H1 (cell line): ENCODE results near the gene ASTN2. TPM values are rescaled to one million over a fixed set of nuclear protein-coding genes. Genes with fewer than 3 reads are reported as not detected.
A peak's percentile ranks its signal among the peaks of the same experiment; 100 is the strongest.

Experiments
- CTCF ChIA-PET: fragments of 300-600 bp; sonication (Branson Sonifier 250); formaldehyde crosslinking; loops from one replicate; lab custom pipeline; 2021; ENCODE audit not compliant: partially characterized antibody; lab: Charles Lee
- POLR2A ChIA-PET: fragments of 300-600 bp; sonication (Branson Sonifier 250); formaldehyde crosslinking; loops from one replicate; lab custom pipeline; 2021; ENCODE audit warnings: inconsistent platforms; ENCODE audit not compliant: partially characterized antibody; lab: Charles Lee
- DNase-seq, 2 experiments: peaks; one replicate each; pipeline versions ENCODE4 v3.0.0 to v3.0.0-alpha.2; 2010 to 2022; ENCODE audit warnings: low spot score in 2 of 2, low read depth in 1 of 2, mixed read lengths in 1 of 2
- FAIRE-seq: peaks from 2 replicates; lab custom pipeline; 2011; peaks lifted over from hg19 to GRCh38; lab: Jason Lieb, UNC
- H2AFZ ChIP-seq: 2 replicates; pipeline ENCODE4 v1.8.1; 2012; ENCODE audit warnings: low read length, inconsistent platforms
- H2AK5ac ChIP-seq: 2 replicates; pipeline ENCODE4 v1.6.1; 2013; ENCODE audit warnings: low read depth, low read length
- H2BK120ac ChIP-seq: replicated peaks from 2 replicates; pipeline ENCODE3; 2013; ENCODE audit warnings: low read depth, low read length, inconsistent platforms
- H2BK12ac ChIP-seq: 2 replicates; pipeline ENCODE4 v1.6.1; 2013; ENCODE audit warnings: low read depth, low read length
- H2BK15ac ChIP-seq: 2 replicates; pipeline ENCODE4 v1.6.1; 2013; ENCODE audit warnings: low read length
- H2BK20ac ChIP-seq: 2 replicates; pipeline ENCODE4 v1.6.1; 2013; ENCODE audit warnings: low read length
- H2BK5ac ChIP-seq: 2 replicates; pipeline ENCODE4 v1.6.1; 2013; ENCODE audit warnings: low read depth, low read length
- H3K14ac ChIP-seq: 2 replicates; pipeline ENCODE4 v1.6.1; 2013; ENCODE audit warnings: inconsistent platforms; ENCODE audit not compliant: insufficient read length
- H3K18ac ChIP-seq: 2 replicates; pipeline ENCODE4 v1.6.1; 2013; ENCODE audit warnings: low read length; ENCODE audit errors: extremely low read depth
- H3K23ac ChIP-seq: 2 replicates; pipeline ENCODE4 v1.6.1; 2013; ENCODE audit warnings: inconsistent platforms; ENCODE audit not compliant: insufficient read length
- H3K23me2 ChIP-seq: 2 replicates; pipeline ENCODE4 v1.6.1; 2013; ENCODE audit warnings: low read depth, low read length
- H3K27ac ChIP-seq: 2 replicates; pipeline ENCODE4 v1.6.1; 2011; ENCODE audit warnings: low read depth, low read length, inconsistent platforms
- H3K27me3 ChIP-seq, 4 experiments: replicated peaks in 1 of 4; 1 replicate in 1 of 4; 2 replicates in 3 of 4; pipeline versions ENCODE4 v1.6.1 to v1.8.1; 2011 to 2013; ENCODE audit warnings: low read length in 3 of 4, mild to moderate bottlenecking in 3 of 4, inconsistent platforms in 2 of 4, mixed read lengths in 2 of 4, moderate library complexity in 1 of 4; ENCODE audit not compliant: control insufficient read depth in 3 of 4, insufficient read depth in 3 of 4; ENCODE audit errors: extremely low read depth in 1 of 4
- H3K36me3 ChIP-seq, 4 experiments: 2 replicates each; pipeline versions ENCODE4 v1.6.1 to v1.8.1; 2011 to 2013; ENCODE audit warnings: mild to moderate bottlenecking in 4 of 4, low read length in 3 of 4, moderate library complexity in 2 of 4, control low read depth in 1 of 4, inconsistent platforms in 1 of 4; ENCODE audit not compliant: insufficient read depth in 4 of 4, control insufficient read depth in 2 of 4
- H3K4ac ChIP-seq: replicated peaks from 2 replicates; pipeline ENCODE3; 2013; ENCODE audit warnings: low read length, low read depth, mixed read lengths, inconsistent platforms; ENCODE audit not compliant: insufficient read length
- H3K4me1 ChIP-seq, 4 experiments: replicated peaks in 1 of 4; 1 replicate in 1 of 4; 2 replicates in 3 of 4; pipeline versions ENCODE4 v1.6.1 to v1.8.1; 2011 to 2013; ENCODE audit warnings: low read length in 3 of 4, inconsistent platforms in 2 of 4, mixed read lengths in 1 of 4; ENCODE audit not compliant: insufficient read depth in 4 of 4, control insufficient read depth in 3 of 4
- H3K4me2 ChIP-seq, 2 experiments: 2 replicates each; pipeline versions ENCODE4 v1.6.1 to v1.8.1; 2011 to 2013; ENCODE audit warnings: low read depth in 2 of 2, low read length in 2 of 2, control low read depth in 1 of 2, inconsistent platforms in 1 of 2, mild to moderate bottlenecking in 1 of 2; ENCODE audit not compliant: insufficient read depth in 1 of 2
- H3K4me3 ChIP-seq, 4 experiments: fragments of 200-600, 300-600 bp in 1 of 4; sonication (generic), shearing (Covaris generic), sonication (Bioruptor Twin) in 1 of 4; 2 replicates each; pipeline versions ENCODE4 v1.5.1 to v1.8.1; 2011 to 2016; ENCODE audit warnings: low read length in 4 of 4, low read depth in 3 of 4, control low read depth in 2 of 4, inconsistent platforms in 2 of 4, mild to moderate bottlenecking in 2 of 4, mixed read lengths in 1 of 4, moderate library complexity in 1 of 4; ENCODE audit not compliant: insufficient read depth in 2 of 4; ENCODE audit errors: extremely low read depth in 1 of 4
- H3K56ac ChIP-seq: replicated peaks from 2 replicates; pipeline ENCODE3; 2013; ENCODE audit warnings: low read depth, mild to moderate bottlenecking, mixed read lengths, low read length, inconsistent platforms; ENCODE audit not compliant: insufficient read length
- H3K79me1 ChIP-seq: 2 replicates; pipeline ENCODE4 v1.6.1; 2013; ENCODE audit warnings: low read depth, low read length, control low read depth
- H3K79me2 ChIP-seq, 2 experiments: 2 replicates each; pipeline versions ENCODE4 v1.6.1 to v1.8.1; 2012 to 2013; ENCODE audit warnings: low read length in 2 of 2, mild to moderate bottlenecking in 2 of 2, inconsistent platforms in 1 of 2; ENCODE audit not compliant: insufficient read depth in 2 of 2, control insufficient read depth in 1 of 2
- H3K9ac ChIP-seq, 4 experiments: replicated peaks in 1 of 4; 1 replicate in 1 of 4; 2 replicates in 3 of 4; pipeline versions ENCODE4 v1.6.1 to v1.8.1; 2011 to 2013; ENCODE audit warnings: low read depth in 3 of 4, low read length in 3 of 4, control low read depth in 2 of 4, mild to moderate bottlenecking in 2 of 4, moderate library complexity in 2 of 4, inconsistent platforms in 1 of 4; ENCODE audit errors: extremely low read depth in 1 of 4
- H3K9me3 ChIP-seq, 2 experiments: 2 replicates each; pipeline versions ENCODE4 v1.6.1 to v1.8.1; 2012 to 2013; ENCODE audit warnings: mild to moderate bottlenecking in 2 of 2, moderate library complexity in 2 of 2, control low read depth in 1 of 2, inconsistent platforms in 1 of 2, low read depth in 1 of 2, low read length in 1 of 2, mixed read lengths in 1 of 2; ENCODE audit not compliant: insufficient read depth in 2 of 2
- H4K20me1 ChIP-seq, 2 experiments: replicated peaks in 1 of 2; 2 replicates each; pipeline versions ENCODE3 to v1.8.1; 2011 to 2013; ENCODE audit warnings: inconsistent platforms in 2 of 2, low read length in 2 of 2, mild to moderate bottlenecking in 1 of 2; ENCODE audit not compliant: insufficient read depth in 2 of 2, control insufficient read depth in 1 of 2
- H4K5ac ChIP-seq: 2 replicates; pipeline ENCODE4 v1.6.1; 2013; ENCODE audit warnings: low read length, low read depth, mixed read lengths, inconsistent platforms; ENCODE audit not compliant: insufficient read length
- H4K8ac ChIP-seq: 2 replicates; pipeline ENCODE4 v1.8.0; 2013; ENCODE audit warnings: mild to moderate bottlenecking, moderate library complexity, low read length, inconsistent platforms; ENCODE audit not compliant: insufficient read depth; ENCODE audit errors: extremely low read depth
- H4K91ac ChIP-seq: replicated peaks from 2 replicates; pipeline ENCODE3; 2013; ENCODE audit warnings: low read length, mixed read lengths, inconsistent platforms; ENCODE audit not compliant: insufficient read length
- CEBPB ChIP-seq: IDR thresholded peaks from 2 replicates; pipeline ENCODE4 v1.6.1; 2012; ENCODE audit warnings: low read depth, low read length
- POLR2AphosphoS5 ChIP-seq: IDR thresholded peaks from 2 replicates; pipeline ENCODE4 v1.6.1; 2011; ENCODE audit warnings: low read depth, low read length
- SP4 ChIP-seq: IDR thresholded peaks from 2 replicates; pipeline ENCODE4 v1.6.1; 2012; ENCODE audit warnings: low read length, inconsistent platforms
- WGBS, 2 experiments: shearing (Covaris generic) in 1 of 2; methylation state at CpG; one replicate each; pipeline versions ENCODE4 v1.1.6 to v1.1.7; 2013 to 2015; ENCODE audit warnings: low lambda C conversion rate in 2 of 2, mixed read lengths in 2 of 2, inconsistent platforms in 1 of 2, low coverage in 1 of 2, missing lambda C conversion rate in 1 of 2; ENCODE audit not compliant: insufficient replicate concordance in 2 of 2, insufficient coverage in 1 of 2, insufficient read length in 1 of 2; ENCODE audit errors: extremely low coverage in 1 of 2, missing lambda C conversion rate in 1 of 2; 5-methylcytosine and 5-hydroxymethylcytosine counted together
- polyA plus RNA-seq, 7 experiments: library from polyadenylated mRNA; depleted of rRNA in 3 of 7; stranded (reverse) in 5 of 7; unstranded in 2 of 7; fragments of >200 nt in 5 of 7; fragments of 200-250 nt in 2 of 7; gene quantifications; 1 replicate in 5 of 7; 2 replicates in 1 of 7; 4 replicates in 1 of 7; pipeline versions ENCODE4 v1.2.1 to v1.2.3, GENCODE V29; 2011 to 2013; ENCODE audit warnings: missing spikeins in 2 of 7, mixed read lengths in 2 of 7
- total RNA-seq: library from RNA; stranded (reverse); fragmentation: NEBNext Ultra II Directional; extraction: Animal tissue kit (Norgen Biotek cat#: 25700); gene quantifications from 2 replicates; pipeline ENCODE4 v1.2.1, GENCODE V29; 2021

ASTN2 gene
- total and polyA plus RNA-seq, 2 of the 8 experiments (the other 6 are each of a cell fraction or from before 2014, with no cell fraction given), result 8.2 to 13.7 TPM

- Histone ChIP-seq H3K23me2 (no peaks in the 10 kb centered on the region), H3K79me1 (no peaks in the 10 kb centered on the region), H3K4me1 (peaks cover 0 to 19% (median 12%) of the 10 kb centered on the region in 4 experiments; a peak in 5 of 7 replicates), H2BK20ac (no peak overlapping the region), H3K27ac (no peak overlapping the region), H4K5ac (no peak overlapping the region), H3K36me3 (no peaks in the 10 kb centered on the region), H3K14ac (no peak overlapping the region), H3K4me2 (no peak overlapping the region), H3K56ac (no peak overlapping the region), H3K18ac (no peak overlapping the region), H4K20me1 (no peaks in the 10 kb centered on the region), H2BK5ac (no peak overlapping the region), H2BK15ac (no peak overlapping the region), H2BK120ac (no peak overlapping the region), H3K27me3 (no peaks in the 10 kb centered on the region; a peak in 1 of 7 replicates), H3K79me2 (no peaks in the 10 kb centered on the region), H3K4me3 (no peak overlapping the region), H3K23ac (no peak overlapping the region), H2AFZ (no peak overlapping the region), H4K91ac (no peak overlapping the region), H3K9me3 (no peaks in the 10 kb centered on the region), H3K9ac (no peak overlapping the region), H3K4ac (no peak overlapping the region), H2AK5ac (no peak overlapping the region), H2BK12ac (no peak overlapping the region), H4K8ac (no peak overlapping the region)
- DNase-seq, result no peak
- peak; percentile 13 for FAIRE-seq
- CTCF ChIA-PET, result interaction anchor here (0.6 to 1.4 kb wide), 11 partner anchors 7 to 378 kb away, joined by 3 to 5 read pairs (median 4); no protein-coding TSS in a partner anchor
- TF ChIP-seq SP4, result no peak
- TF ChIP-seq CEBPB, result no peak
- no peak for TF ChIP-seq POLR2AphosphoS5
- WGBS, 2 experiments, result 85% methylated on average over 8 of the region's 8 CpGs; no CpG with 5 or more reads in 1 of the 2 experiments
- POLR2A ChIA-PET, result no interaction called here
These were observed 338.1 kb downstream of the ASTN2 start for GRCh38 chr9:117076571-117077290.
